Measurements from ENCODE around the gene ALOX5. TPM values are rescaled to one million over a fixed set of nuclear protein-coding genes. Genes with fewer than 3 reads are reported as not detected.

ALOX5 gene
- total RNA-seq, 1 donor from 2014 or later = 22.8 TPM

DNA sequence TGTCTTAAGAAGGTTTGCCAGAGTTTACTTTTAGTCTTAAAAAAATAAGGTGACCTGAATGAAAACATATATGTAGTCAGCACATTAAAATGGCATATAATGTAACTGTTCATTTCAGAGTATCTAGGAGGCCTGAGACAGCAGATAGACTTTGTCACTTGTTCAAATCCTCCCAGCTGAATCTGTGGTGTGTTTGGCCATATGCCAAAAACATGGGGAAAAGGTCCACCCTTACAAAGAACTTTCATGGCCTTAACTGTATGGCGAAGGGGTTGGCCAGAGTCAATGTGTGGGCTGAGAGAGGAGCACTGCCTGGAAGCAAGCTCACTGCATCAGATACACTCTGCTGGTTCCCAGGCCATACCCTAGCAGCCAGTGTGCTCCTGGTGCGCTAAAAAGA lies 113.7 kb downstream of the ALOX5 start:
- TF ChIP-seq POLR2AphosphoS5 (IDR thresholded peaks at IDR 0.05; ENCODE audit: insufficient read depth in 1 of 2, low read depth in 1 of 2) (no peak), POLR2A (IDR thresholded peaks at IDR 0.05) (no peak)
- TF ChIP-seq, protein P1, sequence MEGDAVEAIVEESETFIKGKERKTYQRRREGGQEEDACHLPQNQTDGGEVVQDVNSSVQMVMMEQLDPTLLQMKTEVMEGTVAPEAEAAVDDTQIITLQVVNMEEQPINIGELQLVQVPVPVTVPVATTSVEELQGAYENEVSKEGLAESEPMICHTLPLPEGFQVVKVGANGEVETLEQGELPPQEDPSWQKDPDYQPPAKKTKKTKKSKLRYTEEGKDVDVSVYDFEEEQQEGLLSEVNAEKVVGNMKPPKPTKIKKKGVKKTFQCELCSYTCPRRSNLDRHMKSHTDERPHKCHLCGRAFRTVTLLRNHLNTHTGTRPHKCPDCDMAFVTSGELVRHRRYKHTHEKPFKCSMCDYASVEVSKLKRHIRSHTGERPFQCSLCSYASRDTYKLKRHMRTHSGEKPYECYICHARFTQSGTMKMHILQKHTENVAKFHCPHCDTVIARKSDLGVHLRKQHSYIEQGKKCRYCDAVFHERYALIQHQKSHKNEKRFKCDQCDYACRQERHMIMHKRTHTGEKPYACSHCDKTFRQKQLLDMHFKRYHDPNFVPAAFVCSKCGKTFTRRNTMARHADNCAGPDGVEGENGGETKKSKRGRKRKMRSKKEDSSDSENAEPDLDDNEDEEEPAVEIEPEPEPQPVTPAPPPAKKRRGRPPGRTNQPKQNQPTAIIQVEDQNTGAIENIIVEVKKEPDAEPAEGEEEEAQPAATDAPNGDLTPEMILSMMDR (IDR thresholded peaks at IDR 0.05) = no peak
- Histone ChIP-seq H3K27ac (no peak overlapping the region), H3K4me3 (no peak overlapping the region), H3K36me3 (no peaks in the 10 kb centered on the region), H3K27me3 (no peaks in the 10 kb centered on the region), H3K4me1 (no peaks in the 10 kb centered on the region), H3K9me3 (no peaks in the 10 kb centered on the region)
- no peak for DNase-seq (ENCODE audit: extremely low spot score in 2 of 2)
- intact Hi-C loops (cut with DNase I) = no loop called here

- no peaks in the 10 kb centered on the region for H3K9me3 ChIP-seq
- intact Hi-C loops (cut with DNase I) = no loop called here
- DNase-seq (ENCODE audit: extremely low spot score in 2 of 2) = no peak
These were observed 114.3 kb downstream of the ALOX5 start for GRCh38 chr10:45488365-45488764.

DNA sequence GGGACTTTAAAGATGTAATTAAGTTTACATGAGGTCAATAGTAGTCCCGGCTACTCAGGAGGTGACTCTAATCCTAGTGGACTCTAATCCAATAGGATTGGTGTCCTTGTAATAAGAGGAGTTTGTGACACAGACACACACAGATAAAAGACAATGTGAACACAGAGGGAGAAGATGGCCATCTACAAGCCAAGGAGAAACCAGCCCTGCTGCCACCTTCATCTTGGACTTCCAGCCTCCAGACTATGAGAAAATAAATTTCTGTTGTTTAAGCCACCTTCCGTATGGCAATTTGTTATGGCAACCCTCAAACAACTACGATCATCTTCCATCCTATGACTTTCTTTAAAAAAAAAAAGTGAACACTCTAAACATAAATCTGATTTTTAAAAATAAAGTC lies 116.3 kb downstream of the ALOX5 start:
- H3K27ac ChIP-seq = no peak overlapping the region
- H3K36me3 ChIP-seq = no peaks in the 10 kb centered on the region
- H3K9me3 ChIP-seq = no peaks in the 10 kb centered on the region
- DNase-seq (ENCODE audit: extremely low spot score in 2 of 2) = no peak
- H3K4me3 ChIP-seq = no peak overlapping the region
- H3K4me1 ChIP-seq = no peaks in the 10 kb centered on the region
- intact Hi-C loops (cut with DNase I) = no loop called here
- no peak for TF ChIP-seq POLR2AphosphoS5 (IDR thresholded peaks at IDR 0.05; ENCODE audit: insufficient read depth in 1 of 2, low read depth in 1 of 2)
- TF ChIP-seq, protein P1 (IDR thresholded peaks at IDR 0.05) = no peak
- no peak for TF ChIP-seq POLR2A (IDR thresholded peaks at IDR 0.05)
- no peaks in the 10 kb centered on the region for H3K27me3 ChIP-seq

More at GRCh38 chr10:45488365-45488764, 114.3 kb downstream of the ALOX5 start:
- Histone ChIP-seq H3K36me3 (no peaks in the 10 kb centered on the region), H3K4me1 (no peaks in the 10 kb centered on the region), H3K27me3 (no peaks in the 10 kb centered on the region), H3K4me3 (no peak overlapping the region), H3K27ac (no peak overlapping the region)
- TF ChIP-seq, protein P1 (IDR thresholded peaks at IDR 0.05) = no peak
- TF ChIP-seq POLR2AphosphoS5 (IDR thresholded peaks at IDR 0.05; ENCODE audit: insufficient read depth in 1 of 2, low read depth in 1 of 2) (no peak), POLR2A (IDR thresholded peaks at IDR 0.05) (no peak)

- intact Hi-C loops (cut with DNase I) = no loop called here
These were observed 117.0 kb downstream of the ALOX5 start for GRCh38 chr10:45491061-45491460.

More at GRCh38 chr10:45491061-45491460, 117.0 kb downstream of the ALOX5 start:
- Histone ChIP-seq H3K4me1 (no peaks in the 10 kb centered on the region), H3K9me3 (peaks cover 5% of the 10 kb centered on the region), H3K36me3 (no peaks in the 10 kb centered on the region), H3K27me3 (no peaks in the 10 kb centered on the region), H3K4me3 (no peak overlapping the region), H3K27ac (no peak overlapping the region)
- TF ChIP-seq, protein P1 (IDR thresholded peaks at IDR 0.05) = no peak
- DNase-seq (ENCODE audit: extremely low spot score in 2 of 2) = no peak

Other genes starting within 250 kb of the ALOX5 start
- not detected for gene OR13A1, start 58.6 kb upstream of the ALOX5 start, total RNA-seq